ES-I3 (cell line): Measurements from ENCODE around the gene SMLR1.
"Not testable (repeated sequence)": the region's sequence is repeated elsewhere in the genome, so short reads cannot be mapped to it uniquely, and the experiment has no call there.

Experiments used
- H3K36me3 ChIP-seq: 2 replicates; pipeline ENCODE4 v1.6.1; 2013; ENCODE audit warnings: mild to moderate bottlenecking, low read length, control low read depth, moderate library complexity; ENCODE audit not compliant: insufficient read depth
- H3K4me1 ChIP-seq: 2 replicates; pipeline ENCODE4 v1.6.1; 2013; ENCODE audit warnings: mild to moderate bottlenecking, control low read depth, low read length; ENCODE audit not compliant: insufficient read depth
- H3K9ac ChIP-seq: 2 replicates; pipeline ENCODE4 v1.6.1; 2013; ENCODE audit warnings: low read depth, mild to moderate bottlenecking, low read length, moderate library complexity
- H3K9me3 ChIP-seq: 2 replicates; pipeline ENCODE4 v1.6.1; 2013; ENCODE audit warnings: mild to moderate bottlenecking, low read length, moderate library complexity; ENCODE audit not compliant: control insufficient read depth, insufficient read depth

Gene SMLR1

GRCh38 chr6:130827247-130828149, at the start of gene SMLR1:
TSS of gene SMLR1 (plus strand) at chr6:130827406. CDS start at chr6:130827414, 8 bp downstream.
- Histone ChIP-seq H3K9me3 (no peaks in the 10 kb centered on the region), H3K4me1 (peaks cover 10% of the 10 kb centered on the region), H3K36me3 (no peaks in the 10 kb centered on the region), H3K9ac (no peak within 1 kb of the TSS)

GRCh38 chr6:130778946-130779657, 48.1 kb upstream of the SMLR1 start:
- no peaks in the 10 kb centered on the region for H3K9me3 ChIP-seq
- no peaks in the 10 kb centered on the region for H3K4me1 ChIP-seq
- H3K9ac ChIP-seq = no peak overlapping the region
- no peaks in the 10 kb centered on the region for H3K36me3 ChIP-seq

GRCh38 chr6:130779658-130780033, 47.6 kb upstream of the SMLR1 start:
- Histone ChIP-seq H3K4me1 (no peaks in the 10 kb centered on the region), H3K9ac (no peak overlapping the region), H3K36me3 (no peaks in the 10 kb centered on the region), H3K9me3 (no peaks in the 10 kb centered on the region)

- H3K4me1 ChIP-seq = no peaks in the 10 kb centered on the region
- no peaks in the 10 kb centered on the region for H3K9me3 ChIP-seq
- no peak overlapping the region for H3K9ac ChIP-seq
- H3K36me3 ChIP-seq = no peaks in the 10 kb centered on the region
These were observed 47.1 kb upstream of the SMLR1 start for GRCh38 chr6:130780122-130780521.

- H3K4me1 ChIP-seq = no peaks in the 10 kb centered on the region
- H3K36me3 ChIP-seq = no peaks in the 10 kb centered on the region
- no peak overlapping the region for H3K9ac ChIP-seq
- no peaks in the 10 kb centered on the region for H3K9me3 ChIP-seq
These were observed 45.6 kb upstream of the SMLR1 start for GRCh38 chr6:130781557-130781956.

GRCh38 chr6:130783416-130784107, 43.6 kb upstream of the SMLR1 start:
- Histone ChIP-seq H3K4me1 (no peaks in the 10 kb centered on the region), H3K9ac (no peak overlapping the region), H3K9me3 (no peaks in the 10 kb centered on the region), H3K36me3 (no peaks in the 10 kb centered on the region)

- Histone ChIP-seq H3K9ac (no peak overlapping the region), H3K36me3 (no peaks in the 10 kb centered on the region), H3K9me3 (no peaks in the 10 kb centered on the region), H3K4me1 (no peaks in the 10 kb centered on the region)
These were observed 39.3 kb upstream of the SMLR1 start for GRCh38 chr6:130787726-130788500.

GRCh38 chr6:130788954-130789353, 38.3 kb upstream of the SMLR1 start:
- no peaks in the 10 kb centered on the region for H3K36me3 ChIP-seq
- H3K4me1 ChIP-seq = 0 out of 2 replicates have a peak, but pooled peaks cover 3% of the 10 kb centered on the region
- no peak overlapping the region for H3K9ac ChIP-seq
- no peaks in the 10 kb centered on the region for H3K9me3 ChIP-seq

GRCh38 chr6:130794010-130794697, 33.1 kb upstream of the SMLR1 start:
- H3K9me3 ChIP-seq = no peaks in the 10 kb centered on the region
- H3K9ac ChIP-seq = no peak overlapping the region
- no peaks in the 10 kb centered on the region for H3K36me3 ChIP-seq
- peaks cover 14% of the 10 kb centered on the region for H3K4me1 ChIP-seq

GRCh38 chr6:130794738-130795137, 32.5 kb upstream of the SMLR1 start:
- H3K4me1 ChIP-seq = peaks cover 14% of the 10 kb centered on the region
- no peak overlapping the region for H3K9ac ChIP-seq
- no peaks in the 10 kb centered on the region for H3K36me3 ChIP-seq
- no peaks in the 10 kb centered on the region for H3K9me3 ChIP-seq

- H3K9me3 ChIP-seq = no peaks in the 10 kb centered on the region
- no peak overlapping the region for H3K9ac ChIP-seq
- peaks cover 14% of the 10 kb centered on the region for H3K4me1 ChIP-seq
- no peaks in the 10 kb centered on the region for H3K36me3 ChIP-seq
These were observed 30.8 kb upstream of the SMLR1 start for GRCh38 chr6:130796313-130796905.

GRCh38 chr6:130797061-130797460, 30.1 kb upstream of the SMLR1 start:
- Histone ChIP-seq H3K36me3 (no peaks in the 10 kb centered on the region), H3K9ac (no peak overlapping the region), H3K9me3 (no peaks in the 10 kb centered on the region), H3K4me1 (peaks cover 14% of the 10 kb centered on the region)

GRCh38 chr6:130801368-130801767, 25.8 kb upstream of the SMLR1 start:
- not testable (repeated sequence) for H3K36me3 ChIP-seq, H3K4me1 ChIP-seq

More at GRCh38 chr6:130801368-130801767, 25.8 kb upstream of the SMLR1 start:
- H3K9me3 ChIP-seq, H3K9ac ChIP-seq: not testable (repeated sequence)
